Suprapubic skin (tissue), 4 donors: ENCODE measurements around the gene PTPRD. TPM values are rescaled to one million over a fixed set of nuclear protein-coding genes. Genes with fewer than 3 reads are reported as not detected.

Experiments used
- DNase-seq, 2 donors: peaks; one replicate each; pipeline ENCODE4 v3.0.0-alpha.2; 2019; ENCODE audit warnings: low spot score in 2 of 2
- H3K27ac ChIP-seq: fragments of 200-600 bp; sonication (generic); one replicate; pipeline ENCODE4 v1.5.1; 2019
- H3K27me3 ChIP-seq: fragments of 200-600 bp; sonication (generic); one replicate; pipeline ENCODE4 v1.5.1; 2019
- H3K36me3 ChIP-seq: fragments of 200-600 bp; sonication (generic); one replicate; pipeline ENCODE4 v1.5.1; 2019
- H3K4me1 ChIP-seq: fragments of 200-600 bp; sonication (generic); one replicate; pipeline ENCODE4 v1.5.1; 2019
- H3K4me3 ChIP-seq: fragments of 200-600 bp; sonication (generic); one replicate; pipeline ENCODE4 v1.5.1; 2019; ENCODE audit warnings: mild to moderate bottlenecking
- H3K9me3 ChIP-seq: fragments of 200-600 bp; sonication (generic); one replicate; pipeline ENCODE4 v1.5.1; 2019
- CTCF ChIP-seq, 2 donors: fragments of 200-600 bp in 1 of 2; fragments of 450-650 bp in 1 of 2; sonication (generic) in 1 of 2; IDR thresholded peaks; one replicate each; pipeline ENCODE4 v1.5.1; 2016 to 2019; ENCODE audit warnings: antibody characterized with exemption in 2 of 2, mild to moderate bottlenecking in 1 of 2, moderate library complexity in 1 of 2
- EP300 ChIP-seq: sonication (generic); formaldehyde crosslinking; IDR thresholded peaks from one replicate; pipeline ENCODE4 v1.6.1; 2017; ENCODE audit warnings: antibody characterized with exemption
- POLR2A ChIP-seq, 2 donors: fragments of 450-650 bp; IDR thresholded peaks; one replicate each; pipeline ENCODE4 v1.6.1; 2017; ENCODE audit warnings: antibody characterized with exemption in 2 of 2, mild to moderate bottlenecking in 2 of 2, moderate library complexity in 2 of 2
- POLR2AphosphoS5 ChIP-seq, 3 donors: sonication (generic); formaldehyde crosslinking; IDR thresholded peaks; one replicate each; pipeline ENCODE4 v1.6.1; 2017; ENCODE audit warnings: antibody characterized with exemption in 3 of 3
- WGBS: methylation state at CpG from one replicate; pipeline ENCODE4 v1.1.5; 2018; 5-methylcytosine and 5-hydroxymethylcytosine counted together
- total RNA-seq, 4 donors: library from RNA; depleted of rRNA; stranded (reverse); fragments of >200 nt; gene quantifications; one replicate each; pipeline ENCODE4 v1.1.0, GENCODE V29; 2016

The PTPRD gene
- total RNA-seq, 4 donors from 2014 or later = 0.49 to 3.3 (median 2.5) TPM

GRCh38 chr9:10254338-10254737 lies 358.5 kb downstream of the PTPRD start:
- Histone ChIP-seq H3K4me3 (no peak overlapping the region), H3K9me3 (no peaks in the 10 kb centered on the region), H3K4me1 (no peaks in the 10 kb centered on the region), H3K27ac (no peak overlapping the region), H3K27me3 (no peaks in the 10 kb centered on the region), H3K36me3 (no peaks in the 10 kb centered on the region)
- DNase-seq = no peak
- no peak for TF ChIP-seq POLR2A (IDR thresholded peaks at IDR 0.05)
- no peak for TF ChIP-seq CTCF (IDR thresholded peaks at IDR 0.05)
- no peak for TF ChIP-seq POLR2AphosphoS5 (IDR thresholded peaks at IDR 0.05)
- no peak for TF ChIP-seq EP300
- WGBS = 25% methylated on average over 3 of the region's 3 CpGs

GRCh38 chr9:10253341-10253740 lies 359.5 kb downstream of the PTPRD start:
- Histone ChIP-seq H3K27ac (no peak overlapping the region), H3K4me3 (no peak overlapping the region), H3K4me1 (no peaks in the 10 kb centered on the region), H3K27me3 (no peaks in the 10 kb centered on the region), H3K36me3 (no peaks in the 10 kb centered on the region), H3K9me3 (no peaks in the 10 kb centered on the region)
- WGBS = 85% methylated on average over 4 of the region's 4 CpGs
- no peak for TF ChIP-seq POLR2AphosphoS5 (IDR thresholded peaks at IDR 0.05)
- TF ChIP-seq POLR2A (IDR thresholded peaks at IDR 0.05) = no peak
- TF ChIP-seq EP300 = no peak
- no peak for TF ChIP-seq CTCF (IDR thresholded peaks at IDR 0.05)
- DNase-seq = no peak

GRCh38 chr9:10252174-10252573 lies 360.6 kb downstream of the PTPRD start:
- Histone ChIP-seq H3K4me1 (no peaks in the 10 kb centered on the region), H3K27ac (no peak overlapping the region), H3K4me3 (no peak overlapping the region), H3K36me3 (no peaks in the 10 kb centered on the region), H3K9me3 (no peaks in the 10 kb centered on the region), H3K27me3 (no peaks in the 10 kb centered on the region)
- DNase-seq = no peak
- 60% methylated on average over 2 of the region's 2 CpGs for WGBS
- TF ChIP-seq CTCF (IDR thresholded peaks at IDR 0.05) = no peak
- TF ChIP-seq POLR2A (IDR thresholded peaks at IDR 0.05) = no peak
- TF ChIP-seq POLR2AphosphoS5 (IDR thresholded peaks at IDR 0.05) = no peak
- TF ChIP-seq EP300 = no peak

DNA sequence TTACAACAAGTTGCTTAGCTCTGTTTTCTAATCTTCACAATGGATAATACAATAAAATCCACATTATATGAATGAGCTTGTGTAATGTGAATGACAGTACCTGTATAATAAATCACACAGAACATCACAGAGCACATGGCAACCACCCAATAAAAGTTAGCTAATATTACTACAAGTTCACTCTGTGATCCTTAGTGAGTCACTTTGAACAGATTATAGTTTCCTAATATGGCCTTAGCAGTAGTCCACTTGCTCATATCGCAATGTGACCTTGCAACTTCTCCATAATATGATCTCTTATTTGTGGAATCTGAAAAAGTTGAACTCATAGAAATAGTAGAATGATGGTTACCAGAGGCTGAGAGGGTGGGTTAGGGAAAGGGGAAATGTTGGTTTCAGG lies 361.3 kb downstream of the PTPRD start:
- Histone ChIP-seq H3K4me1 (no peaks in the 10 kb centered on the region), H3K36me3 (no peaks in the 10 kb centered on the region), H3K4me3 (no peak overlapping the region), H3K9me3 (no peaks in the 10 kb centered on the region), H3K27ac (no peak overlapping the region), H3K27me3 (no peaks in the 10 kb centered on the region)
- 73% methylated on average over 1 of the region's 1 CpG for WGBS
- TF ChIP-seq POLR2A (IDR thresholded peaks at IDR 0.05) = no peak
- no peak for TF ChIP-seq POLR2AphosphoS5 (IDR thresholded peaks at IDR 0.05)
- DNase-seq = no peak

DNA sequence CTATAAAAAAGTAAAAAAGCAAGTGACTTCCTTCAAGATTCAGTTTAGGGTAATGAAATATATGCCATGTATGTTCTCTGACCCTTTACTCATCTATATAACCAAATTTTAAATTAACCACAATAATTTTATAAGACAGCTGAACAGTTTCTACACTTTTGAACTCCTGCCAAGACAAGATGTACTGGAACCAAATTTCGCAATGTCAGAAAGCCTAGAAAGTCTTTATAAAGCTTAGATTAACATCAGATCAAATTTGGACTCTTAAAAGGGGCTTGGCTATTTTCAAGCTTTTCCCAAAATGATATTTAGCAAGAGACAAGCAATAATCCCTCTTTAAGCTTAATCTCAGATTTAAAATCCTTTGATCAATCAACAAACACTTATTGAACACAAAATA lies 362.6 kb downstream of the PTPRD start:
- no peaks in the 10 kb centered on the region for H3K9me3 ChIP-seq
- WGBS = 30% methylated on average over 1 of the region's 1 CpG
- H3K27ac ChIP-seq = no peak overlapping the region
- TF ChIP-seq POLR2A (IDR thresholded peaks at IDR 0.05) (no peak), POLR2AphosphoS5 (IDR thresholded peaks at IDR 0.05) (no peak), EP300 (no peak), CTCF (IDR thresholded peaks at IDR 0.05) (no peak)
- no peak overlapping the region for H3K4me3 ChIP-seq
- no peaks in the 10 kb centered on the region for H3K36me3 ChIP-seq
- H3K4me1 ChIP-seq = no peaks in the 10 kb centered on the region
- no peaks in the 10 kb centered on the region for H3K27me3 ChIP-seq
- no peak for DNase-seq

DNA sequence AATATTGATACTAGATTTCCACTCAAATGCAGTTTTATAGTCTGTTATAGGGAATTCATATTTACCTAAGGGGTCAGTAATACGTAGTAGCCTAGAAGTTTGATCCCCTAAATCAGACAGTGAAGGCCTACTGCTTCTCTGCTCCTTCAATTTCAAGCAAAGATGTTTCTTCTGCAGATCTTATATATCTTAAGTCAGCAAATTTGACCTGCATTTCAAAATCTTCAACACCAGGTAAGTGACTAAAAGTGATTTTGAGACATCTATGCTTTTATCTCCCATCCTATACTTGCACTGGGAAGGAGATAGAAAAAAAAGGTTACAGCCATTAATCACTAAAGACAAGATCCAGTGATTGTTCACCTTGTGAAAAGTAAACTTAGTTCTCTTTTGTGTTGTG lies 363.9 kb downstream of the PTPRD start:
- DNase-seq = no peak
- Histone ChIP-seq H3K27ac (no peak overlapping the region), H3K4me3 (no peak overlapping the region), H3K27me3 (no peaks in the 10 kb centered on the region), H3K36me3 (no peaks in the 10 kb centered on the region), H3K4me1 (no peaks in the 10 kb centered on the region), H3K9me3 (no peaks in the 10 kb centered on the region)
- 88% methylated on average over 1 of the region's 1 CpG for WGBS
- TF ChIP-seq POLR2AphosphoS5 (IDR thresholded peaks at IDR 0.05) (no peak), CTCF (IDR thresholded peaks at IDR 0.05) (no peak), EP300 (no peak), POLR2A (IDR thresholded peaks at IDR 0.05) (no peak)
